ENCODE measurements around the gene ST3GAL4.

Gene ST3GAL4

DNA sequence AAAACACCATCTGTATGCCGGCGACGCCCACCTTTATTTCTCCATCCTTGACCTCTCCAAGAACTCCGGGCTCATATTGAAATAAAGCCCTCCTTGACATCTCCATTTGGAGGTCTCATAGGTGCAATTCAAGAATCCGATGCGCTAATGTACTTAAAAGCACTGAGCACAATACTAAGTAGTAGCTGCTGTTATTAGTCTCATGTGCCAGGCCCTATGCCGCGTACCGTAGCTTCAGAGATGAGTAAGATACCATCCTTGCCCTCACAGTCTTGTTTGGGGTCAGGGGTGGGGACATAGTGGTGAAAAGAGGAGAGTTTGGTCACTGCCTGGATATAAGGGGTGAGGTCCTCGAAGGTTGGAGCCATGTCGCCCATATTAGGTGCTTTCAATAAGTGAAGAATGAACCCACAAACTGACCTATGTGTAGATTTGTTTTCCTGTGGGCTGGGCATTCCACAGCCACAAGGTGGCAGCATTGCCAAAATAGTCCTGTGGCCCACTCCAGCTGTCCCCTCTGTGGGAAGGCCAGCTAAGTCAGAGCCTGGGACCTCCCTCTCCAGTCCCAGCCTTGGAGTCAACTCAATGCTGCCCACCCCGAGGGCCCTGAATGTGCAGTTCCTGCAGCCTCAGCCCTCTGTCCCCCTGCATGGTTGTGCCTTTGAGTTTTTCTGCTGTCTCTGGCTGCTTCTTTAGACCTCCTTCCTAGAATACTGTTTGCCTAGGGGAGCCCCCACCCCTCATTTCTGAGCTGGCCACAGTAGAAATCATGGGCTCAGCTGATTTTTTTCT is 45.1 kb upstream of the ST3GAL4 start:
- TF ChIP-seq CREB1 (IDR thresholded peaks at IDR 0.05; ENCODE audit: low read depth) (no peak), TEAD4 (IDR thresholded peaks at IDR 0.05) (no peak), RAD21 (IDR thresholded peaks at IDR 0.05; ENCODE audit: low read depth) (peak; percentile 92), ZBTB7A (IDR thresholded peaks at IDR 0.05; ENCODE audit: low read depth) (no peak), REST (IDR thresholded peaks at IDR 0.05; ENCODE audit: low read depth) (no peak)
- TF ChIP-seq, protein P1, sequence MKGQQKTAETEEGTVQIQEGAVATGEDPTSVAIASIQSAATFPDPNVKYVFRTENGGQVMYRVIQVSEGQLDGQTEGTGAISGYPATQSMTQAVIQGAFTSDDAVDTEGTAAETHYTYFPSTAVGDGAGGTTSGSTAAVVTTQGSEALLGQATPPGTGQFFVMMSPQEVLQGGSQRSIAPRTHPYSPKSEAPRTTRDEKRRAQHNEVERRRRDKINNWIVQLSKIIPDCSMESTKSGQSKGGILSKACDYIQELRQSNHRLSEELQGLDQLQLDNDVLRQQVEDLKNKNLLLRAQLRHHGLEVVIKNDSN (IDR thresholded peaks at IDR 0.05) = no peak

DNA sequence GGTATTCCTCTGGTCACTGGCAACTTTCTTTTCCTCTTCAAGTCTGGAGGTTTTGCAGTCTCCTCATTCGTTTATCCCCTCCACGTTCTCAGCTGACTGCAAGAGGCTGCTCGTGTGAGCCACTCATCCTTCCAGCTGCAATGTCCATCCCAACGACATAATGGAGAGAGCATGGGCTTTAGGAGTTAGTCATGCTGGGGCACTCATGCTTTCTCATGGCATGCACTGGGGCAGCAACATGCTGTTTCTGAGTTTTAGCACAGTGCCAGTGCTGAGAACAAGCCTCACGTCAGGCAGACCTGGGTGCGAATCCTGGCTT is 44.5 kb upstream of the ST3GAL4 start:
- TF ChIP-seq, protein P1 (IDR thresholded peaks at IDR 0.05) = no peak
- TF ChIP-seq NFIC (IDR thresholded peaks at IDR 0.05) = no peak
- no peak for TF ChIP-seq ZBTB7A (IDR thresholded peaks at IDR 0.05; ENCODE audit: low read depth)
- TF ChIP-seq EGR1 (IDR thresholded peaks at IDR 0.05) = no peak
- no peak for TF ChIP-seq EP300 (IDR thresholded peaks at IDR 0.05; ENCODE audit: borderline replicate concordance)
- no peak for TF ChIP-seq FOXM1 (IDR thresholded peaks at IDR 0.05; ENCODE audit: borderline replicate concordance, low read depth)
- TF ChIP-seq TEAD4 (IDR thresholded peaks at IDR 0.05) = no peak
- no peak for TF ChIP-seq REST (IDR thresholded peaks at IDR 0.05; ENCODE audit: low read depth)
- TF ChIP-seq CREB1 (IDR thresholded peaks at IDR 0.05; ENCODE audit: low read depth) = no peak
- TF ChIP-seq TCF12 (IDR thresholded peaks at IDR 0.05; ENCODE audit: low read depth) = no peak
- TF ChIP-seq CEBPB (IDR thresholded peaks at IDR 0.05) = no peak

- TF ChIP-seq, protein P2, sequence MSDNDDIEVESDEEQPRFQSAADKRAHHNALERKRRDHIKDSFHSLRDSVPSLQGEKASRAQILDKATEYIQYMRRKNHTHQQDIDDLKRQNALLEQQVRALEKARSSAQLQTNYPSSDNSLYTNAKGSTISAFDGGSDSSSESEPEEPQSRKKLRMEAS (IDR thresholded peaks at IDR 0.05) = no peak
- TF ChIP-seq TCF12 (IDR thresholded peaks at IDR 0.05; ENCODE audit: low read depth) = no peak
- TF ChIP-seq, protein P1 (IDR thresholded peaks at IDR 0.05) = no peak
- TF ChIP-seq TAF1 (IDR thresholded peaks at IDR 0.05; ENCODE audit: low read depth) = no peak
- TF ChIP-seq EGR1 (IDR thresholded peaks at IDR 0.05) = no peak
- TF ChIP-seq ZBTB7A (IDR thresholded peaks at IDR 0.05; ENCODE audit: low read depth) = no peak
- TF ChIP-seq RAD21 (IDR thresholded peaks at IDR 0.05; ENCODE audit: low read depth) = no peak
- TF ChIP-seq YY1 (IDR thresholded peaks at IDR 0.05; ENCODE audit: low read depth) = no peak
- TF ChIP-seq NFIC (IDR thresholded peaks at IDR 0.05) = no peak
- TF ChIP-seq FOXM1 (IDR thresholded peaks at IDR 0.05; ENCODE audit: borderline replicate concordance, low read depth) = no peak
- TF ChIP-seq REST (IDR thresholded peaks at IDR 0.05; ENCODE audit: low read depth) = no peak
- no peak for TF ChIP-seq CEBPB (IDR thresholded peaks at IDR 0.05)
- TF ChIP-seq CREB1 (IDR thresholded peaks at IDR 0.05; ENCODE audit: low read depth) = no peak
- no peak for TF ChIP-seq EP300 (IDR thresholded peaks at IDR 0.05; ENCODE audit: borderline replicate concordance)
- TF ChIP-seq TEAD4 (IDR thresholded peaks at IDR 0.05) = no peak
Observed at GRCh38 chr11:126311401-126312291, 43.8 kb upstream of the ST3GAL4 start.

Data from Ishikawa (cell line).